ENCODE measurements around the gene PRSS21.

DNA sequence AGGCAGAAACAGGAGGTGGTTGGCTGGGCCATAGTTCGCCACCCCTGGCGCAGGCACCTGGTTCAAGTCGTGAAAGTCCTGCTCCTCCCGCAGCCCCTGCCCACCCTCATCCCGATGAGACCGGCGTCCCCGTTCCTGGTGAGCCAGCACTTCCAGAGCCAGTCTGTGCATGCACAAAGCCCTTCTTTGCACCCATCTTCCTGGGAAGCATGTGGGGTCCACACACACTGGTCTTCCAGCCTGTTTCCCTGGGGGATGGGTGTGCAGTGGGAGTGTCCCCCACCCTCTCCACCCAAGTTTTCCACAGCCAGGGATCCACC is 11.4 kb downstream of the PRSS21 start:
- TF ChIP-seq, protein P1, sequence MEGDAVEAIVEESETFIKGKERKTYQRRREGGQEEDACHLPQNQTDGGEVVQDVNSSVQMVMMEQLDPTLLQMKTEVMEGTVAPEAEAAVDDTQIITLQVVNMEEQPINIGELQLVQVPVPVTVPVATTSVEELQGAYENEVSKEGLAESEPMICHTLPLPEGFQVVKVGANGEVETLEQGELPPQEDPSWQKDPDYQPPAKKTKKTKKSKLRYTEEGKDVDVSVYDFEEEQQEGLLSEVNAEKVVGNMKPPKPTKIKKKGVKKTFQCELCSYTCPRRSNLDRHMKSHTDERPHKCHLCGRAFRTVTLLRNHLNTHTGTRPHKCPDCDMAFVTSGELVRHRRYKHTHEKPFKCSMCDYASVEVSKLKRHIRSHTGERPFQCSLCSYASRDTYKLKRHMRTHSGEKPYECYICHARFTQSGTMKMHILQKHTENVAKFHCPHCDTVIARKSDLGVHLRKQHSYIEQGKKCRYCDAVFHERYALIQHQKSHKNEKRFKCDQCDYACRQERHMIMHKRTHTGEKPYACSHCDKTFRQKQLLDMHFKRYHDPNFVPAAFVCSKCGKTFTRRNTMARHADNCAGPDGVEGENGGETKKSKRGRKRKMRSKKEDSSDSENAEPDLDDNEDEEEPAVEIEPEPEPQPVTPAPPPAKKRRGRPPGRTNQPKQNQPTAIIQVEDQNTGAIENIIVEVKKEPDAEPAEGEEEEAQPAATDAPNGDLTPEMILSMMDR (IDR thresholded peaks at IDR 0.05; ENCODE audit: low read depth, low read length, missing input control), result no peak
- TF ChIP-seq, protein P2, sequence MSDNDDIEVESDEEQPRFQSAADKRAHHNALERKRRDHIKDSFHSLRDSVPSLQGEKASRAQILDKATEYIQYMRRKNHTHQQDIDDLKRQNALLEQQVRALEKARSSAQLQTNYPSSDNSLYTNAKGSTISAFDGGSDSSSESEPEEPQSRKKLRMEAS (IDR thresholded peaks at IDR 0.05), result no peak
- TF ChIP-seq, protein P3, sequence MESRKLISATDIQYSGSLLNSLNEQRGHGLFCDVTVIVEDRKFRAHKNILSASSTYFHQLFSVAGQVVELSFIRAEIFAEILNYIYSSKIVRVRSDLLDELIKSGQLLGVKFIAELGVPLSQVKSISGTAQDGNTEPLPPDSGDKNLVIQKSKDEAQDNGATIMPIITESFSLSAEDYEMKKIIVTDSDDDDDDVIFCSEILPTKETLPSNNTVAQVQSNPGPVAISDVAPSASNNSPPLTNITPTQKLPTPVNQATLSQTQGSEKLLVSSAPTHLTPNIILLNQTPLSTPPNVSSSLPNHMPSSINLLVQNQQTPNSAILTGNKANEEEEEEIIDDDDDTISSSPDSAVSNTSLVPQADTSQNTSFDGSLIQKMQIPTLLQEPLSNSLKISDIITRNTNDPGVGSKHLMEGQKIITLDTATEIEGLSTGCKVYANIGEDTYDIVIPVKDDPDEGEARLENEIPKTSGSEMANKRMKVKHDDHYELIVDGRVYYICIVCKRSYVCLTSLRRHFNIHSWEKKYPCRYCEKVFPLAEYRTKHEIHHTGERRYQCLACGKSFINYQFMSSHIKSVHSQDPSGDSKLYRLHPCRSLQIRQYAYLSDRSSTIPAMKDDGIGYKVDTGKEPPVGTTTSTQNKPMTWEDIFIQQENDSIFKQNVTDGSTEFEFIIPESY (IDR thresholded peaks at IDR 0.05), result no peak
- TF ChIP-seq FOXA1 (IDR thresholded peaks at IDR 0.05) (no peak), GABPA (IDR thresholded peaks at IDR 0.05 in 1 of 2, conservative IDR thresholded peaks at IDR 0.05 in 1 of 2) (no peak), TAF1 (conservative IDR thresholded peaks at IDR 0.05) (no peak), RAD21 (IDR thresholded peaks at IDR 0.05) (no peak), EGR1 (IDR thresholded peaks at IDR 0.05; ENCODE audit: low read depth in 2 of 2) (no peak)
- TF ChIP-seq, protein P4, sequence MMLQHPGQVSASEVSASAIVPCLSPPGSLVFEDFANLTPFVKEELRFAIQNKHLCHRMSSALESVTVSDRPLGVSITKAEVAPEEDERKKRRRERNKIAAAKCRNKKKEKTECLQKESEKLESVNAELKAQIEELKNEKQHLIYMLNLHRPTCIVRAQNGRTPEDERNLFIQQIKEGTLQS (IDR thresholded peaks at IDR 0.05), result no peak
- TF ChIP-seq, protein P5, sequence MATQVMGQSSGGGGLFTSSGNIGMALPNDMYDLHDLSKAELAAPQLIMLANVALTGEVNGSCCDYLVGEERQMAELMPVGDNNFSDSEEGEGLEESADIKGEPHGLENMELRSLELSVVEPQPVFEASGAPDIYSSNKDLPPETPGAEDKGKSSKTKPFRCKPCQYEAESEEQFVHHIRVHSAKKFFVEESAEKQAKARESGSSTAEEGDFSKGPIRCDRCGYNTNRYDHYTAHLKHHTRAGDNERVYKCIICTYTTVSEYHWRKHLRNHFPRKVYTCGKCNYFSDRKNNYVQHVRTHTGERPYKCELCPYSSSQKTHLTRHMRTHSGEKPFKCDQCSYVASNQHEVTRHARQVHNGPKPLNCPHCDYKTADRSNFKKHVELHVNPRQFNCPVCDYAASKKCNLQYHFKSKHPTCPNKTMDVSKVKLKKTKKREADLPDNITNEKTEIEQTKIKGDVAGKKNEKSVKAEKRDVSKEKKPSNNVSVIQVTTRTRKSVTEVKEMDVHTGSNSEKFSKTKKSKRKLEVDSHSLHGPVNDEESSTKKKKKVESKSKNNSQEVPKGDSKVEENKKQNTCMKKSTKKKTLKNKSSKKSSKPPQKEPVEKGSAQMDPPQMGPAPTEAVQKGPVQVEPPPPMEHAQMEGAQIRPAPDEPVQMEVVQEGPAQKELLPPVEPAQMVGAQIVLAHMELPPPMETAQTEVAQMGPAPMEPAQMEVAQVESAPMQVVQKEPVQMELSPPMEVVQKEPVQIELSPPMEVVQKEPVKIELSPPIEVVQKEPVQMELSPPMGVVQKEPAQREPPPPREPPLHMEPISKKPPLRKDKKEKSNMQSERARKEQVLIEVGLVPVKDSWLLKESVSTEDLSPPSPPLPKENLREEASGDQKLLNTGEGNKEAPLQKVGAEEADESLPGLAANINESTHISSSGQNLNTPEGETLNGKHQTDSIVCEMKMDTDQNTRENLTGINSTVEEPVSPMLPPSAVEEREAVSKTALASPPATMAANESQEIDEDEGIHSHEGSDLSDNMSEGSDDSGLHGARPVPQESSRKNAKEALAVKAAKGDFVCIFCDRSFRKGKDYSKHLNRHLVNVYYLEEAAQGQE (IDR thresholded peaks at IDR 0.05), result no peak

Data from liver (tissue), 3 donors.